GM21529 (cell line): ENCODE results near the gene USP31.

Experiments
- ATAC-seq: cut with Tn5 transposase; IDR thresholded peaks from one replicate; pipeline ENCODE4 v1.9.1; 2021; ENCODE audit not compliant: unreplicated experiment

USP31 gene

DNA sequence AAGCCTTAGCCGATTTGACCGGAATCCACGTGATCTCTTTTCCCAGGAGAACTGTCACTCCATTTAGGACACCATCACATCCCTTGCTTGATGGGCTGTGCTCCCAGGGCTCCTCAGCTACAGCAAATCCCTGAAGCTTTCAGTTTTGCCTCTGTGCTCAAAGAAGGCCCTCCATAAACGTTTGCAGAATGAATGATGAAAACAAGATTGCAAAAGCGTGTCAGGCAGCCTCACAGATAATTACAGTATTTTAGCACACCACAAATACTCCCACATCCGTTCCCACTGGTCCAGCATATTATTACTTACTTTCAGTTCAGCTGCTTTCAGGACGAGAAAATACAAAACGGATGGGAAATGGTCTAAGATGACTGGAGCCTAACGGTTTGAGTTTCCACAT lies 84.6 kb downstream of the USP31 start:
- no peak for ATAC-seq

DNA sequence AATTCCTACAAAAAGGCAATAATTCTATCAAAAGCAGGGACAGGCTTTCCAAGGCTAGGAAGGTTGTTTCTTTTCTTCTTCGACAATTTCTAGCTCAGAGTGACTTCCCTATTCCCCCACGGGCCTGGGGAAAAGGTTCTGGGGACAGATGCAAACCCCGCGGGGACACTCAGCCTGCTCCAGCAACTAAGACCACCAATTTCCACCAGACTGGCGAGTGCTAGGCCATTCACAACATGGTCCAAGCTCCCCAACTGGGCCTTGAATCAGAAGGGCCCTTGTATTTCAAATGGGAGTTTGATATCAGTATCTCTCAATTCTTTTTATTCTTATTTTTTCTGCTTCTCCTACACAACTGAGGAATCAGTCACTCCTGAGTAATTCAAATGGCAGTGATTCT lies 86.7 kb downstream of the USP31 start:
- ATAC-seq, result no peak

DNA sequence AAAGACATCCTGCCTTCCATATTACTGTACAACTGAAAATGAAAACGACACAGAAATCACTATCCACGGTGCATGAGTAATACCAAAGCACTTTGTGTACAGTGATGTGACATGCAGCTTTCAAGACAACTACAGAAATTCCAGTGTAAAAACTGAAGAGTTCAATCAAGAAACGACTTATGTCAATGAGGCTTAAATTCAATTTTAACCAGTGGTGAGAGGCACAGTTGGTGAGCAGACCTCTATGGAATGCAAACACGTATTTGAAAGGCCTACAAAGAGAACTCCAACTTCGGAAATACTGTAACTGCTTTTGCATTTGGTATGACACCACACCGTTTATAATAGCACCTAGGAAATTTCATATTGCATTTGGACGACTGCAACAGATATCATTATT lies 87.6 kb downstream of the USP31 start:
- ATAC-seq, result no peak

DNA sequence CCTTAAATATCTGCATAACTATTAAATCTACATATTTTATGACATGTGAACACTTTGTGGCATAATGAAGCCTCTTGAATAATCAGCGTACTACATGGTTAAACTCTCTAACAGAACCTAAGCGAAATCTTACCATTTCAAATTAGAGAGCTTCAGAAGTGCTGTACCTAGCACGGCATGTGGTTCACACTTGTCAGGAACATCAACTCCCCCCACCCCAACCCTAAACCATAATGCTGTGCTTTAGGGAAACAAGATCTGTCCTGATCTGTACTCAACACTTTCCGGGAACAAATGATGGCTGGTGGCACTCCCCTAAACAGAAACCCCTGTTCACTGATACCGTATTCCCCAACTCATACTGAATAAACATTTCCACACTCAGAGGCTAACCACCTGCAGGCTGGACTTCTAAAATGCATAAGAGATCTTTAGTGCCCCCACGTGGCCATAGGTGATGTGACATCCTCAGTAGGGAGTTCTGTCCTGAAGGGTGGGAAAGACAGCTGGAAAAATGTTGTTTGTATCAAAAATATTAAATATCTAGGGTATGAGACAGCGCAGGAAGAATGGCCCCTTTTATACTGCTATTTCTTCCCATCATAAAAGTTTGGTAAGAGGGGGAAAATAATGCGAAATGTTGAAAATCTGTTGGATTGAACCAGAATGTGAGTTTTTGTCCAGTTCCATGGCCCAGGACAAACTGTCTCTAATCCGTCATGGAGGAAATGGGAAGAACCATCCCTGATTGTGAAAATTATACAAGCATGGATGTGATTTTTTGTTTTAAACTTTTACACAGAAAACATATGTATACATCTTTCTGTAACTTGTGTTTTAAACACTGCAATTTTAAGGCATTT lies 88.6 kb downstream of the USP31 start:
- no peak for ATAC-seq

DNA sequence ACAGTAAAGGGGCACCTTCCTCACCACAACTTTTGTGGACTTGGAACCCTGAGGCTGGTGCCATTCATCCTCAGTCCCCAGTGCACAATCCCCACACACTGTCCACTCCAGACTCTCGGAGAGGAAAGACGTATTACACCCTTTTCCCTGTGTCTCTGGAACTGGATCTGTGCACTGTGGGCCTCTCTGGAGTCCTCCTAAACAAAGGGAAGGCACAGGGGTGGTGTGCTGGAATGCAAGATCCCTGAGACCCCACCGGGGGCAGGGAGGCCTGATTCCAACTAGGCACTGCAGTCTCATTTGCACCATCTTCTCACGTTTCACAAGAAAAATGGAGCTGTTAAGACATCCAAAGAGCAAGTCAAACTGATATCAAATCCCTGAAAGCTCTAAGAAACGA lies 89.8 kb downstream of the USP31 start:
- no peak for ATAC-seq

DNA sequence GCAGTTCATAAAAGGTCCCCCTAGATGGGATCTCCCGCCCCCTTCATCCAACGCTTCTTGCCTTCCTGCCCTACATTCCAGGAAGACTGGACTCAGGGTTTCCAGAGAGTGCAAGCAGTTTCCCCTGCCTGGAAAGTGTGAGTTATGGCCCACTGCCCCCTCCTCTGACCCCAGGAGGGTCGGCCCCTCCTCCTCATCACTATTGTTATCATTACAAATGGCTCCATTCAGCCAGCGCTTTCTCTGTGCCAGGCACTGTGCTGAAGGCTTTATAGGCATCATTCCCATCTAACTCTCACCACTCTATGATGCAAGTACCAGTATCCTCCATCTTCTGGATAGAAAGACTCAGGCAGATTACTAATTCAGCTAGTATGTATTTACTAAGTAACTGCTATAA lies 90.7 kb downstream of the USP31 start:
- no peak for ATAC-seq

DNA sequence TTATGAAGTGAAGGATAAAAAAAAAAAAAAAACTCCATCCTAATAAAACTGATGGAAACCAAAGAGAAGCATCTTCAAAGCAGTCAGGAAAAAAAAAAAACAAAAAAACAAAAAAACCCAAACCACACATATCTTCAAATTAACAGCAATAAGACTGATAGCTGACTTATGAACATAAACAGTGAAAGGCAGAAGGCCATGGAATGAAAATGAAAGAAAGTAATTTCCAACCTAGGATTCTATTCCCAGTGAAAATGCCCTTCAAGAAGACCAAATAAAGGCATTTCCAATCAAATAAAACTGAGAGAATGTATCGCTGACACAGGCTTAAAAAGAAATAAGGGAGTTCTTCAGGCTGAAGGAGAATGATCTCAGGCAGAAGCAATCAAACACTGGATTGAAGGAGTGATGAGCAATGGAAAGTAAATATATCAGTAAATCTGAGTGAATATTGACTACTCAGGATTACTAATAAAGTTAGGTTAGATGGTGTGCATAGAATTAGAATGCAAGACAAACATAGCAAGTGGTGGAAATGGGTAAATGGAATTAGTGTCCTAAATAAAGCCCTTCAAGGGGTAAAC lies 92.1 kb downstream of the USP31 start:
- ATAC-seq, result no peak

DNA sequence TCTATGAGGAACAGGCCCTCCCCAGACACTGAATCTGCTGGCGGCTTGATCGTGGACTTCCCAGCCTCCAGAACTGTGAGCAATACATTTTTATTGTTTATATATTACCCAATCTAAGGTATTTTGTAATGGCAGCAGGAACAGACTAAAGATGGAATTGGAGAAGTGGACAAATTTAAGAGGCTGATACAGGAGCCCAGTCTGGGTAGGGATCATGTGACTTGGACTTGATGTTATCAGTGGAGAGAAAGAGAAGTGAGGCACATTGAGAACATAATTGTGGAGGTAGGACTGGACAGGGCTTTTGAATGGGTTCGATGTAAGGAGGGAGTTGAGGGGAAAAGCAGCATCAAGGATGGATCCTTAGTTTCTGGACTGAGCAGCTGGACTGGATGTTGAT lies 93.8 kb downstream of the USP31 start:
- ATAC-seq, result no peak

DNA sequence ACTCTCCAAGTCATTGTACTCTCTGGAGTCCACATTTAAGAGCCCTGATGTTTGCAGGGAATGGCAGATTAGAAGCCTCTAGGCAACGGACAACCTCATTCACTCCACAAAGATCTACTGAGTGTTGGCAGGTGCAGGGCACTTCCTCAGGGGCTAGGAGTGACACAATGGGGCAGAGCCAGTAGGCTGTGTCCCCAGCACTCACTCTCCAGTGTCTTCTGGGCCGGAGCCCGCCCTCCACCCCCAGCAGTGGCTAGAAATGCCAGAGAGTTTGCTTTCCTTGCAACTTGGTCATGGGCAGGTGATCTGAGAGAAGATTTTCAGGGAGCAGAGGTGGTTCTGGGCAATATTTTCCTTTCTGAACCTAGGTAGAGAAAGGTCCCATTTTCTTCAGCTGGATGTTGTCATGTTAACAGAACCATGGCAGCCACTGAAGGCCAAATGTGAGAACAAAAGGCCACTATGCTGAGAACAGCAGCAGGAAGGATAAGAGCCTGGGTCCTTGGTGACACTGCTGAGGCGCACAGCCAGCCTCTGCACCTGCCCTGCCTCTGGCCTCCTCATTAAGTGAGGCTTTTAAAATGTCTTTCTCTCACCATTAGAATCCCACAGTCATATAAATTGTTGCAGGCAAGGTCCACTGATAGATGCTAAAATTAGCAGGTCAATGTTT lies 96.2 kb downstream of the USP31 start:
- ATAC-seq, result no peak

DNA sequence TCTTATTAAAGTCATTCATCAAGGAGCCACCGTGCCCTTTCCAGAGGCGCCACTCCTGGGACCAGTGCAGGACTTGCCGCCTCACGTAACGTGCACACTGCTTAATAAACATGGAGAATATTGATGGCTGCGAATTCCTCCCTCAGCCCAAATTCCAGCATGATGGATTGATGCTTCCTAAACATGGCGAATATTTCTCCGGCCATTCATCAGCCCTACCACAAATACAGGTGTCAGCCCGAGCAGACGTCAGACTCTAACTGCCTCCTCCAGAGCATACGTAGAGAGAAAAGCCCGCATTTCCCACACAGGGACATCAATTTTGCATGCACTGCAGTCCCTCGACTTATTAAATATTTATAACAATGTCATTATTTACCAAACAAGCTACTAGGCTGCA lies 97.0 kb downstream of the USP31 start:
- ATAC-seq, result no peak

DNA sequence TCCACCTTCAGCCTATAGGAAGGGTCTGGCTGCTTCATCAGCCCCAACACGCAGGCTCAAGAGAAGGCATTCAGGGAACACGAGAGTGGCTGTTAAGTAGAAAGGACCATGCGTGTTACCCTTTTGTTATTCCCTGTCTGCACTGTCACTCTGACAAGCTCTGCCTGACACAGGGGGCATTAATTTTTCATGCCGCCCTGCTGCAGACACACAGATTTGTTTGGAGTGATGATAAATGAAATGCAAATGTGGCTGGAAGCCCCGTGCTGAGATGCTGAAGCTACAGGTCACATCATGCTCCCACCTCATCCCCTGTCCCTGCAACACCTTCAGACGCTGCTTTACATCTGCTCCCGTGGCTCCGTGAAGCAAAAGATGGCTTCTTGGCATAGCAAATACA lies 97.7 kb downstream of the USP31 start:
- ATAC-seq, result no peak

DNA sequence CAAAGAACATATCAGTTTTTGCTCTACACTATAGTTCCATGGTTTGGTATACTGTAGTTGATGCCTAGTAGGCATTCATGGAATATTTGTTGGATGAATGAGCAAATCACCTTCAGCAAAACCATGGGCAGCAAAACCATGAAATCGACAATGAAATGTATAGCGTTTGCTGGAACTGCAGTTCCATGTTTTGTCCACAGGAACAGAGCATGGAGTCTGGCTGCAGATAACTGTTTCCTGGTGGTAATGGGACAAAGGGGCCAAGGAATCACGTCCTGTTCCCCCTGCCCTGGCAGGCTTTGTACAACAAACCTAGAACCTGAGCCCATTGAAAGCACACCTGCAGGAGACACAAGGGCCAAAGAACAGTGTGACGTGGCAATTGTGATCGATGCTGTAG lies 101.1 kb downstream of the USP31 start:
- no peak for ATAC-seq

DNA sequence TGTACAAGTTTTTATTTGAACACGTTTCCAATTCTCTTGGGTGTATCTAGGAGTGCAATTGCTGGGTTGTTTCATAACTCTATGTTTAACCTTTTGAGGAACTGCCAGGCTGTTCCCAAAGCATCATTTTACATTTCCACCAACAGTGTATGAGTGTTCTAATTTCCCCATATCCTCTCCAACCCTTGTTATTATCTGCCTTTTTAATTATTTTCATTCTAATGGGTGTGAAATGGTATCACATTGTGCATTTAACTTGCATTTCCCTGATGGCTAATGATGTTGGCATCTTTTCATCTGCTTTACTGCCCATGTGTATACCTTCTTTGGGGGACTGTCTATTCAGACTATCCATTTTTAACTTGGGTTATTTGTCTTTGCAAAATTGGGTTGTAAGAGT lies 104.2 kb downstream of the USP31 start:
- ATAC-seq, result no peak

DNA sequence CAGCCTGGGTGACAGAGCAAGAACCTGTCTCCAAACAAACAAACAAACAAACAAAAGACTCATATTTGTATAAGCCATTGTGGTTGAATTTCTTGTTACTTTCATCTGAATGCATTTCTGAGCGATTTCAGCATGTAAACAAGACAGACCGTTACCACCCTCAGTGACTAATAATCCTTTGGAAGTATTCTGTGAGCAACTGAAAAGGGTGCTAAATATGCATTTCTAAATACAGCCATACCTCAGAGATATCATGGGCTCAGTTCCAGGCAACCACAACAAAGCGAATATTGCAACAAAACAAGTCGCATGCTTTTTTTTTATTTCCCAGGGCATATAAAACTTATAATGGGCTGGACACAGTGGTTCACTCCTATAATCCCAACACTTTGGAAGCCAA lies 109.0 kb downstream of the USP31 start:
- no peak for ATAC-seq

DNA sequence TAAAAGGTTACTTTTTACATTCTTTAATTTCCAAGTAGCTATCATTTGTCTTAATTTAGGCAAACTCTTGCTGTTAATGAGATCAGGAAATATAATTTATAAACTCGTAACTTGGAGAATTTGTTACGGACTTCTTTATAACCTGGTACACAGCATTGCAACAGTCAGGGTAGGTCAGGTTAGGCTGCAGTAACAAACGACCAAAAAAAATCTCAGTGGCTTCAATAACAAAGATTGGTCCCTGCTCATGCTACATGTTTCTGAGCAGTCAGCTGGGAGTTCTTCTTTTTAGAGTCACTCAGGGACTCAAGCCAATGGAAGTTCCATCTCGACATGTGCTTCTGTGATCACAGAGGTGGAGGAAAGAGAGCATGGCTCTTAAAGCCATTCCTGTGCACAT lies 110.1 kb downstream of the USP31 start:
- no peak for ATAC-seq

DNA sequence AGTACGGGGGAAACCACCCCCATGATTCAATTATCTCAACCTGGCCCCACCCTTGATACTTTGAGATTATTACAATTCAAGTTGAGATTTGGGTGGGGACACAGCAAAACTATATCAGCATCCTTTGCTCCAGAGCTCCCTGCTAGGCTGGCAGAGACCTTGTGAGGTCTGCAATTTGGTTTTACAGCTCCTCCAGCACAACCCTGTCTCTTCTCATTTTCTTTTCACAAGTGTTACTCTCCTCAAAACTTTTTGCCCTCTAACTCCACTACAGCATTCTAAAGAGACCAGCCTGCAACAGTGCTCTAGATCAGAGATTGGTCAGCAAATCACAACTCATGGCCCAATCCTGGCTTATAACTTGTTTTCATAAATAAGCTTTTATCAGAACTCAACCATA lies 114.0 kb downstream of the USP31 start:
- ATAC-seq, result no peak

DNA sequence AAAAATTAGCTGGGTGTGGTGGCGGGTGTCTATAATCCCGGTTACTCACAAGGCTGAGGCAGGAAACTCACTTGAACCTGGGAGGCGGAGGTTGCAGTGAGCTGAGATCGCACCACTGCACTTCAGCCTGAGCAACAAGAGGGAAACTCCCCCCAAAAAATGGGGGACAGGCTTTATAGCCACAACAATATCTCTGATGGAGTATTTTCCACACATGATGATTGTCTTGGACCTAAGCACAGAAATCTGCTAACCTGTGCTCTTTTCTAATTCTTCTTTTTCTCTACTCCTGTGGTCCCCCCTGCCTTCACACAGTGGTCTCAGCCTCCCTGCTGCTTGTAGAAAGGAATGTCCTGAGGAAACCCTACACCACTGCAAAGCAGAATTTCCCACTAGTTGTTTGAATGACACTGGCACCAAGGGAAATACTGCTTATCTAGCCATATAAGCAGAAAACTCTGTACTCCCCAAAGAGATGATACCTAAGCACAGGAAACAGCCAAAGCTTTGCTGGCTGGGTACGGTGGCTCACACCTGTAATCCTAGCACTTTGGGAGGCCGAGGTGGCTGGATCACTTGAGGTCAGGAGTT lies 117.6 kb downstream of the USP31 start:
- no peak for ATAC-seq

DNA sequence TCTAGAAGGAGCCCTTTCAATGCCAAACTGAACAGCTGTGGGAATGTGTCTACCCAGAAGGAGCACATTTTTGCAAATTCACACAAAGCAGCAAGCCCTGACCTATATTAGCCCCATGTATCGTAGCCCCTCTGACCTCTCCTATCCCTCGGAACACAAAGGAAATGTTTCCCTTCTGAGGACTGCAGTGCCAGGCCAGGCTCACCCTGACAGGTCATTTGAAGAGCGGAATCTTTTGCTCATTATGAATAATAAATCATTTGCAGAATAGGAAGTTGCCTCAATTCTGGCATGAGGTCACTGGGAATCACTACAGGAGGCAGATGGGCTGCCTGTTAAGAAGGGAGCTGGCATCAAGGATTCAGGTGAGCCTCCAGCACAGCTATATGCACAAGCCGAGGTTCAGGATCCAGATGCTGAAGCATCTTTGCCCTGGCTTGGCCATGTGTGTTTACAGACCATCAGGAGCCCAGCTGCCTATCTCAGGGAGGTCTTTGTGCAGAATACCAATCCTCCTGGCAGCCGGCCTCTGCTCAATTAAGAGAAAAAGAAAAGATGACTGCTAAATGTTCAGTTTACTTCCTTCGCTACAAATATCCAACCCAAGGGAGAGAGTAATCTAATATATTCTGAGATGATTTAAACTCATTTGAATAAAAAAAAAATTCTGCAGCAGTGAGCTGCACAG lies 119.4 kb downstream of the USP31 start:
- ATAC-seq, result no peak

DNA sequence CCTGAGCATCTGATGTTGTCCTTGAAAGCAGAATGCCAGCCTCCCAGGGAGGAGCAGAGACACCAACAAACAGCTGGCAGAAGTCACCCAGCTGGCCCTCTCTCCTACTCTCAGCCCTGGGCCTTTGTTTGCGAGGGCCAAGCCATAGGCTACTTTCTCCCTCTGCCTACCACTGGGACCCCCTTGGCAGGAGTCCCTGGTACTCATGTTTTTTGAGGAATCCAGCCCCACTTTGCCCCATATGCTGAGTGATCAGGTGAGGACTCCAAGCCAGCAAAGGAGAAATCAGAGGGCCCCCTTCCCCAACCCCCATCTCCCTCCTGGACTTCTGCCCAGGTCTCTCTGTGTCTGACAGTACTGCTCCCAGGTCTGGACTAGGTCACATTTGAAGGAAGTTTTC lies 121.9 kb downstream of the USP31 start:
- ATAC-seq, result no peak

DNA sequence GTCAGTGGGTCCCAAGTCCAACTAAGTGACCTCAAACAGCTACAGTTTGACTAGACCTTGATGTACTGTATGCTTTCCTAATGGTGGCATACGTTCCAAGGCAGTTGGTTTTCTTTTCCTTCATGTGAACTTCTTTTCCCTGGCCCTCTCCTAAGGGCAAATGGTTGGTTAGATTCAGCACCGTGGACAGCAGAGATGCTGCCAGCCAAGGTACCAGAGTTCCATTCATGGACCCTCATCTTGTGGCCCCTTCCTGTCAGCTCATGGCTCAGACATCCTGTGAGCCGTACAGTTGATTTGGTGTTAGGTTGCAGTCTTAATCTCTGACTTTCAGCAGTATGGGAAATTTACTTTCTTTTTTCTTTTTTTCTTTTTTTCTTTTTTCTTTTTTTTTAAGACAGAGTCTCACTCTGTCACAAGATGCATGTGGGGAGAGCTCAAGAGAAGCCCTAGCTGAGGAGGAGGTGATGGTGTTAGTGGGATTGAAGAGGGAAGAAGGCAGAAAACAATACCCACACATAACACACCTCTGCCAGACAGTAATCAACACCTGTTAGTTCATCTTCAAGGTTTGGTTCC lies 122.4 kb downstream of the USP31 start:
- ATAC-seq, result no peak

DNA sequence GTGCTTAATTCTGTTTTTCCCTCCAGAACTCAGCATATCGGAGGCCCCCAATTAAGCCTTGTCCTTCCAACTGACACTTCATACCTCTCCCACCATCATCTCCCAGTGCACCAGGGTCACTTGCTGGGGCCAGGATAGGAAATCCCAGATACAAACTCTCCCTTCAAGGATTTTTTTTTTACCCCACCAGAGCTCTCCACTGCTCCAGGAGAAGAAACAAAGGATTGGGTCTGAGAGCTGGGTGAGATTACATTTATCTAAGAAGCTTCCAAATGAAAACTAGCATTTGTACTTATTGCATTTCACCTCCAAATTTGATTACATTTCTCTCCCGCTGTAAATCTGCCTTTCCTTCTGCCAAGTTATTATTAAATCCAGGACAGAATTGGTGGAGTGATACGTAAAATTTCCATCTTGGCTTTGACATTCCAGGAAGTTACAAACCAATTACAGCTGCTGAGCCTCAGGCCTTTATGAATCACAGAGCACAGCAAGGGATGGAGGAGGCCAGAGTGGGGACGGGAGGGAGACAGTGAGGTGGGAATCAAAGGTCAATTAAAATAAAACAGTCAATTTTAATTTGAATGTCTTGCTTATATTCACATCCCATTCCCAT lies 123.5 kb downstream of the USP31 start:
- no peak for ATAC-seq
